GM12878 (cell line): Measurements from ENCODE around the gene SEL1L2. TPM values are rescaled to one million over a fixed set of nuclear protein-coding genes. Genes with fewer than 3 reads are reported as not detected.

Experiments
- ATAC-seq: fragments of 200-7000 bp; cut with Tn5 transposase; 3 replicates; pipeline ENCODE4 v1.9.1; 2020; ENCODE audit warnings: mild to moderate bottlenecking, moderate library complexity
- BruUV-seq: library from RNA; stranded (reverse); fragments of 400-500 nt; replicated peaks from 2 replicates; lab custom pipeline; 2021; lab: Mats Ljungman, UMichigan
- CTCF ChIA-PET: fragments of 300-600 bp; sonication (Branson Sonifier 250); formaldehyde crosslinking; extraction: SDS; loops from one replicate; lab custom pipeline; 2021; ENCODE audit warnings: inconsistent platforms; lab: Yijun Ruan, JAX
- POLR2A ChIA-PET: fragments of 350-600 bp; formaldehyde crosslinking; extraction: SDS; loops from one replicate; lab custom pipeline; 2021; ENCODE audit warnings: inconsistent platforms; lab: Charles Lee
- RAD21 ChIA-PET: fragments of 300-600 bp; sonication (Branson Sonifier 250); formaldehyde crosslinking; loops from one replicate; lab custom pipeline; 2023; ENCODE audit warnings: antibody characterized with exemption; ENCODE audit not compliant: unreplicated experiment; lab: Charles Lee
- SMC1A ChIA-PET: fragments of 300-600 bp; sonication (Branson Sonifier 250); formaldehyde crosslinking; loops from one replicate; lab custom pipeline; 2023; ENCODE audit not compliant: unreplicated experiment, uncharacterized antibody; lab: Charles Lee
- DNase-seq: peaks from one replicate; pipeline ENCODE4 v3.0.0-alpha.2; 2011; ENCODE audit warnings: low read depth, low spot score
- FAIRE-seq: peaks from 3 replicates; lab custom pipeline; 2011; peaks lifted over from hg19 to GRCh38; lab: Jason Lieb, UNC
- H2AFZ ChIP-seq: 2 replicates; pipeline ENCODE4 v1.6.0; 2011; ENCODE audit warnings: low read depth, low read length, control low read depth; ENCODE audit not compliant: control insufficient read depth
- H3K27ac ChIP-seq: 2 replicates; pipeline ENCODE4 v1.5.1; 2011; ENCODE audit warnings: control low read depth; ENCODE audit not compliant: control insufficient read depth, insufficient read depth
- H3K27me3 ChIP-seq, 2 experiments: replicated peaks in 1 of 2; 2 replicates each; pipeline versions ENCODE4 v1.6.0 to v1.6.1; 2011; ENCODE audit warnings: low read length in 1 of 2; ENCODE audit not compliant: control insufficient read depth in 2 of 2, insufficient read depth in 2 of 2
- H3K36me3 ChIP-seq, 2 experiments: 2 replicates each; pipeline ENCODE4 v1.5.1; 2011; ENCODE audit warnings: low read length in 1 of 2; ENCODE audit not compliant: control insufficient read depth in 2 of 2, insufficient read depth in 2 of 2
- H3K4me1 ChIP-seq: 2 replicates; pipeline ENCODE4 v1.6.1; 2011; ENCODE audit warnings: mild to moderate bottlenecking, low read length, moderate library complexity, mixed read lengths; ENCODE audit not compliant: control insufficient read depth, insufficient read depth
- H3K4me2 ChIP-seq: 2 replicates; pipeline ENCODE4 v1.6.0; 2011; ENCODE audit warnings: control low read depth; ENCODE audit not compliant: control insufficient read depth, insufficient read depth
- H3K4me3 ChIP-seq: fragments of 200-600 bp; sonication (generic); 2 replicates; pipeline ENCODE4 v1.5.1; 2016
- H3K79me2 ChIP-seq: 2 replicates; pipeline ENCODE4 v1.6.0; 2011; ENCODE audit warnings: low read length; ENCODE audit not compliant: control insufficient read depth, insufficient read depth
- H3K9ac ChIP-seq: 2 replicates; pipeline ENCODE4 v1.8.0; 2011; ENCODE audit warnings: low read length, control low read depth, mixed read lengths; ENCODE audit not compliant: control insufficient read depth, insufficient read depth
- H3K9me3 ChIP-seq: replicated peaks from 3 replicates; pipeline ENCODE4 v1.5.1; 2011; ENCODE audit warnings: mild to moderate bottlenecking, low read length; ENCODE audit not compliant: control insufficient read depth, insufficient read depth
- H4K20me1 ChIP-seq: 2 replicates; pipeline ENCODE4 v1.6.0; 2011; ENCODE audit not compliant: control insufficient read depth, insufficient read depth
- BCL11A ChIP-seq: IDR thresholded peaks from 2 replicates; pipeline ENCODE4 v1.6.1; 2011; ENCODE audit warnings: low read depth, low read length
- BCL3 ChIP-seq: IDR thresholded peaks from 2 replicates; pipeline ENCODE4 v1.6.1; 2011; ENCODE audit warnings: borderline replicate concordance, low read depth, mild to moderate bottlenecking, moderate library complexity, low read length; ENCODE audit not compliant: insufficient read depth, poor library complexity, severe bottlenecking
- BHLHE40 ChIP-seq, 2 experiments: fragments of 450-650 bp in 1 of 2; IDR thresholded peaks; 2 replicates each; pipeline ENCODE4 v1.6.1; 2011 to 2017; ENCODE audit warnings: low read depth in 2 of 2, borderline replicate concordance in 1 of 2, improper control_type of control experiment in 1 of 2, low read length in 1 of 2, mild to moderate bottlenecking in 1 of 2
- BRCA1 ChIP-seq: IDR thresholded peaks from 2 replicates; pipeline ENCODE4 v1.6.1; 2011; ENCODE audit warnings: low read depth, low read length, improper control_type of control experiment
- CBX5 ChIP-seq: sonication (generic); IDR thresholded peaks from 2 replicates; pipeline ENCODE4 v1.6.1; 2016; ENCODE audit warnings: low read depth, moderate library complexity, mild to moderate bottlenecking, inconsistent platforms
- CREB1 ChIP-seq: IDR thresholded peaks from 2 replicates; pipeline ENCODE4 v1.6.1; 2012; ENCODE audit warnings: low read depth, mild to moderate bottlenecking, inconsistent platforms
- CREM ChIP-seq: IDR thresholded peaks from 2 replicates; pipeline ENCODE4 v1.6.1; 2014; ENCODE audit warnings: antibody characterized with exemption, low read depth
- DPF2 ChIP-seq: fragments of 450-650 bp; IDR thresholded peaks from 2 replicates; pipeline ENCODE4 v1.6.1; 2017; ENCODE audit warnings: mild to moderate bottlenecking
- FOS ChIP-seq: IDR thresholded peaks from 3 replicates; pipeline ENCODE4 v1.6.1; 2011; ENCODE audit warnings: borderline replicate concordance; ENCODE audit not compliant: insufficient read length; ENCODE audit errors: extremely low read depth
- HDAC2 ChIP-seq: fragments of 200-600 bp; sonication (generic); IDR thresholded peaks from 2 replicates; pipeline ENCODE4 v1.6.1; 2017
- HSF1 ChIP-seq: fragments of 150-350 bp; IDR thresholded peaks from 2 replicates; pipeline ENCODE4 v1.6.1; 2014; ENCODE audit warnings: mild to moderate bottlenecking, low read depth, low read length
- IRF3 ChIP-seq: fragments of 450-650 bp; IDR thresholded peaks from 2 replicates; pipeline ENCODE4 v1.6.1; 2014; ENCODE audit warnings: mild to moderate bottlenecking
- MEF2A ChIP-seq: IDR thresholded peaks from 2 replicates; pipeline ENCODE4 v1.6.1; 2011; ENCODE audit warnings: low read depth, mild to moderate bottlenecking, low read length, moderate library complexity; ENCODE audit not compliant: insufficient read depth
- NR2C2 ChIP-seq: IDR thresholded peaks from 2 replicates; pipeline ENCODE4 v1.6.1; 2011; ENCODE audit warnings: borderline replicate concordance, low read depth; ENCODE audit not compliant: control insufficient read depth, insufficient read length
- RBBP5 ChIP-seq: fragments of 200-600 bp; sonication (generic); conservative IDR thresholded peaks from 2 replicates; pipeline ENCODE4 v1.6.1; 2016
- SIN3A ChIP-seq: IDR thresholded peaks from 2 replicates; pipeline ENCODE4 v1.6.1; 2012; ENCODE audit warnings: low read depth, low read length, improper control_type of control experiment
- SIX5 ChIP-seq: IDR thresholded peaks from 2 replicates; pipeline ENCODE4 v1.6.1; 2011; ENCODE audit warnings: mild to moderate bottlenecking, low read depth, low read length, moderate library complexity; ENCODE audit not compliant: severe bottlenecking
- SREBF1 ChIP-seq: IDR thresholded peaks from 2 replicates; pipeline ENCODE4 v1.6.1; 2012; ENCODE audit warnings: mild to moderate bottlenecking, low read length
- ZBTB11 ChIP-seq: fragments of 450-650 bp; formaldehyde crosslinking; IDR thresholded peaks from 2 replicates; pipeline ENCODE4 v1.5.0; 2022; ENCODE audit warnings: mild to moderate bottlenecking, missing genetic modification characterization
- ZSCAN29 ChIP-seq: fragments of 450-650 bp; IDR thresholded peaks from 2 replicates; pipeline ENCODE4 v1.6.1; 2017; ENCODE audit warnings: mild to moderate bottlenecking, moderate library complexity
- in situ Hi-C: fragments of 300-500 bp; cut with MboI; formaldehyde crosslinking; loops from 9 replicates; pipeline ENCODE4 v1.14.3; 2018; ENCODE audit warnings: mixed read lengths
- intact Hi-C: fragments of 100-400 bp; cut with micrococcal nuclease; formaldehyde crosslinking; loops from one replicate; pipeline ENCODE4 v1.14.2; 2022; ENCODE audit not compliant: unreplicated experiment
- polyA plus RNA-seq, 11 experiments: library from polyadenylated mRNA; depleted of rRNA in 4 of 11; unstranded in 6 of 11; stranded (reverse) in 5 of 11; fragments of >200 nt; fragmentation: Nextera tagmentation in 4 of 11; fragmentation: Illumina TruSeq in 1 of 11; extraction: Ambion mirVana in 4 of 11; extraction: Trizol in 1 of 11; gene quantifications; 1 replicate in 1 of 11; 2 replicates in 10 of 11; pipeline versions ENCODE4 v1.2.1 to v1.2.3, GENCODE V29; 2011 to 2016; ENCODE audit warnings: inconsistent platforms in 2 of 11, missing spikeins in 2 of 11, low read depth in 1 of 11
- total RNA-seq, 4 experiments: library from RNA; depleted of rRNA in 3 of 4; stranded (reverse); fragments of >200 nt in 3 of 4; fragmentation: Illumina TruSeq in 1 of 4; extraction: Trizol in 1 of 4; gene quantifications; 2 replicates each; pipeline versions ENCODE4 v1.2.1 to v1.2.3, GENCODE V29; 2013 to 2021

SEL1L2 gene
- total and polyA plus RNA-seq, 10 of the 15 experiments (the other 5 are each of a cell fraction or from before 2014, with no cell fraction given): not detected

GRCh38 chr20:13810446-13810845 lies 180.0 kb downstream of the SEL1L2 start:
- peaks cover 7 to 23% of the 10 kb centered on the region in 2 experiments for H3K36me3 ChIP-seq
- no peak overlapping the region for H2AFZ ChIP-seq
- in situ Hi-C loops (no loop called here), intact Hi-C loops (no loop called here)
- H3K4me3 ChIP-seq: no peak overlapping the region
- no peak for FAIRE-seq
- TF ChIP-seq NR2C2: no peak
- no peak for TF ChIP-seq BRCA1
- TF ChIP-seq IRF3: no peak
- TF ChIP-seq HSF1: no peak
- TF ChIP-seq HDAC2: no peak
- TF ChIP-seq SIX5: no peak
- no peak for TF ChIP-seq DPF2
- TF ChIP-seq SREBF1: no peak
- TF ChIP-seq ZSCAN29: no peak
- no peak for TF ChIP-seq FOS
- no peak for TF ChIP-seq CREB1
- no peak for TF ChIP-seq RBBP5
- no peak for TF ChIP-seq SIN3A
- no peak for TF ChIP-seq ZBTB11 (CRISPR knock-in tag)
- TF ChIP-seq BCL11A: no peak
- no peak for TF ChIP-seq BHLHE40 (IDR thresholded peaks at IDR 0.05; ENCODE audit: borderline replicate concordance in 1 of 2, low read depth in 2 of 2, low read length in 1 of 2)
- no peak for TF ChIP-seq CBX5
- no peak for TF ChIP-seq CREM
- TF ChIP-seq MEF2A: no peak
- TF ChIP-seq BCL3: no peak
- POLR2A ChIA-PET: no interaction called here
- RAD21 ChIA-PET: no interaction called here
- SMC1A ChIA-PET: interaction anchor here (1.3 kb wide), 1 partner anchor 23 kb away, joined by 4 read pairs; no protein-coding TSS in a partner anchor
- no peaks in the 10 kb centered on the region for H3K27me3 ChIP-seq
- no TSS peak for BruUV-seq
- no peaks in the 10 kb centered on the region for H3K9me3 ChIP-seq
- no peaks in the 10 kb centered on the region for H3K79me2 ChIP-seq
- no peak for ATAC-seq
- CTCF ChIA-PET: interaction anchor here (1.2 to 1.9 kb wide), 3 partner anchors 9 to 22 kb away, joined by 3 to 4 read pairs (median 4); no protein-coding TSS in a partner anchor
- H4K20me1 ChIP-seq: no peaks in the 10 kb centered on the region
- H3K27ac ChIP-seq: no peak overlapping the region
- H3K9ac ChIP-seq: no peak overlapping the region
- no peak overlapping the region for H3K4me2 ChIP-seq
- no peaks in the 10 kb centered on the region for H3K4me1 ChIP-seq
- DNase-seq: no peak
